ENCODE measurements around the gene BCL11A. TPM values are rescaled to one million over a fixed set of nuclear protein-coding genes. Genes with fewer than 3 reads are reported as not detected.

BCL11A gene
- total and polyA plus RNA-seq, 2 of the 13 experiments (the other 11 are each of a cell fraction or from before 2014, with no cell fraction given), result not detected

DNA sequence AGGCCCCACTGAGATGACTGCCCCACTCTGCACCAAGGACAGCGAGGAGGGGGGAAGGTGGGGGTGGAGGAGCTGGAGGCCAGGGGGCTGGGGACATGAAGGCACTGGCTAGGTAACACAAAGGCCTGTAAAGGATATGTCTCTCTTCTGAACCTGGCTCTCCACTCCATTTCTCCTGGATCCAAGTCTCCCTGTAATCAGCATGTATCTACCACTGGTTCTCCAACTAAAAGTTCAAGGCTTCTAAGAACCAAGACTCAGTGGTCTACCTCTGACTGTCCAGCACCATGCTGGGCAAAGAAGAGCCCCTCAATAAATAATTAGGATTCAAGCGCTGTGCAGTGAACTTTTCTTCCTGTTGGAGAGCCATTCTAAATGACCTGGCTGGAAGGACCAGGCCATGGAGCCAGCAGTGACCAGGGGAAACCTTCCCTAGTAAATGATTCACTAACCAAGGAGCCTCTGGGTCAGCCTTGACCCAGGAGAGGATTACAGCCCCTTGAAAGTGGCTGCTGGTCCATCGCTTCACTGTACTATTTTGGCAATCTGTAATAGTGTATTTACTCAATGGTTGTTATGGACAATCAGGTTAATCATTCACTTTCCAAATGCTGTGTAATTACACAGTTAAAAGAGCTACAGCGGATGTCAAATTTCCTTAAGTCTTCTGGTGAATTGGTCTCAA, 73.2 kb downstream of the BCL11A start:
- 29% methylated on average over 4 of the region's 4 CpGs for WGBS (ENCODE audit: low lambda C conversion rate)
- ChIA-PET POLR2A (no interaction called here), CTCF (ENCODE audit: low intra/inter-chr PET ratio, low total read pairs) (no interaction called here)
- peak; percentile 92 for DNase-seq (ENCODE audit: low spot score)
- FAIRE-seq, result peak; percentile 98
- Histone ChIP-seq H3K4me2 (ENCODE audit: low read depth, low read length) (peak overlapping the region; percentile 50), H3K4me1 (ENCODE audit: insufficient read depth, low read length) (peaks cover 65% of the 10 kb centered on the region), H3K36me3 (replicated peaks in 1 of 2; ENCODE audit: control insufficient read depth in 1 of 2, insufficient read depth in 2 of 2, low read length in 2 of 2) (no peaks in the 10 kb centered on the region), H3K27me3 (ENCODE audit: control insufficient read depth in 1 of 2, insufficient read depth in 2 of 2, low read length in 2 of 2) (peaks cover 0 to 10% of the 10 kb centered on the region in 2 experiments; a peak in 1 of 5 replicates), H4K20me1 (ENCODE audit: insufficient read depth, low read length) (no peaks in the 10 kb centered on the region), H3K9ac (ENCODE audit: insufficient read depth, low read depth, low read length) (no peak overlapping the region), H3K9me3 (ENCODE audit: low read length) (no peaks in the 10 kb centered on the region), H2AFZ (ENCODE audit: low read length) (no peak overlapping the region), H3K27ac (ENCODE audit: extremely low read length, insufficient read depth, low read length) (peak overlapping the region; percentile 46), H3K4me3 (replicated peaks in 1 of 3; ENCODE audit: insufficient read depth in 1 of 3, low read depth in 2 of 3, low read length in 3 of 3) (peak overlapping the region in 1 of 3 experiments; percentile 23; a peak in 1 of 6 replicates), H3K79me2 (ENCODE audit: insufficient read depth, low read length) (no peaks in the 10 kb centered on the region)
- BruUV-seq (replicated peaks), result no TSS peak
- peak; percentile 92 for ATAC-seq
- in situ Hi-C loops (cut with HindIII; ENCODE audit: extremely low pct_ligation_motif_present, low pct_unique_long_range_greater_than_20kb), result no loop called here
- intact Hi-C loops (cut with micrococcal nuclease; ENCODE audit: unreplicated experiment), result no loop called here
- TF ChIP-seq HNRNPH1 (optimal IDR thresholded peaks at IDR 0.05; ENCODE audit: low read depth, low read length), result no peak
- TF ChIP-seq GATAD1 (CRISPR knock-in tag; IDR thresholded peaks at IDR 0.05), result peak; percentile 63
- no peak for TF ChIP-seq FUBP1 (CRISPR knock-in tag; IDR thresholded peaks at IDR 0.05; ENCODE audit: borderline replicate concordance)
- no peak for TF ChIP-seq ZNF678 (CRISPR knock-in tag; IDR thresholded peaks at IDR 0.05)
- no peak for TF ChIP-seq TEF (CRISPR knock-in tag; IDR thresholded peaks at IDR 0.05)
- TF ChIP-seq ZNF354B (CRISPR knock-in tag; IDR thresholded peaks at IDR 0.05), result no peak
- TF ChIP-seq ZNF691 (CRISPR knock-in tag; IDR thresholded peaks at IDR 0.05; ENCODE audit: borderline replicate concordance, low read depth), result no peak
- TF ChIP-seq ZNF781 (CRISPR knock-in tag; IDR thresholded peaks at IDR 0.05; ENCODE audit: borderline replicate concordance, not compliant biosample characterization), result no peak
- no peak for TF ChIP-seq ZNF549 (CRISPR knock-in tag; IDR thresholded peaks at IDR 0.05)
- no peak for TF ChIP-seq ZNF564 (CRISPR knock-in tag; IDR thresholded peaks at IDR 0.05)
- no peak for TF ChIP-seq ZBTB49 (CRISPR knock-in tag; IDR thresholded peaks at IDR 0.05; ENCODE audit: borderline replicate concordance)
- no peak for TF ChIP-seq ZNF839 (CRISPR knock-in tag; IDR thresholded peaks at IDR 0.05; ENCODE audit: borderline replicate concordance)
- no peak for TF ChIP-seq ZNF224 (CRISPR knock-in tag; IDR thresholded peaks at IDR 0.05)
- TF ChIP-seq, protein P1, sequence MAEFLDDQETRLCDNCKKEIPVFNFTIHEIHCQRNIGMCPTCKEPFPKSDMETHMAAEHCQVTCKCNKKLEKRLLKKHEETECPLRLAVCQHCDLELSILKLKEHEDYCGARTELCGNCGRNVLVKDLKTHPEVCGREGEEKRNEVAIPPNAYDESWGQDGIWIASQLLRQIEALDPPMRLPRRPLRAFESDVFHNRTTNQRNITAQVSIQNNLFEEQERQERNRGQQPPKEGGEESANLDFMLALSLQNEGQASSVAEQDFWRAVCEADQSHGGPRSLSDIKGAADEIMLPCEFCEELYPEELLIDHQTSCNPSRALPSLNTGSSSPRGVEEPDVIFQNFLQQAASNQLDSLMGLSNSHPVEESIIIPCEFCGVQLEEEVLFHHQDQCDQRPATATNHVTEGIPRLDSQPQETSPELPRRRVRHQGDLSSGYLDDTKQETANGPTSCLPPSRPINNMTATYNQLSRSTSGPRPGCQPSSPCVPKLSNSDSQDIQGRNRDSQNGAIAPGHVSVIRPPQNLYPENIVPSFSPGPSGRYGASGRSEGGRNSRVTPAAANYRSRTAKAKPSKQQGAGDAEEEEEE (CRISPR knock-in tag; IDR thresholded peaks at IDR 0.05; ENCODE audit: borderline replicate concordance), result no peak

All from HepG2 (cell line).